AG04449 (cell line): ENCODE data around the gene CCDC34.

ENCODE experiments used
- CTCF ChIA-PET: fragments of 350-600 bp; formaldehyde crosslinking; extraction: SDS; loops from one replicate; lab custom pipeline; 2021; ENCODE audit warnings: antibody characterized with exemption; lab: Yijun Ruan, JAX
- POLR2A ChIA-PET: fragments of 400-600, 350-600 bp; formaldehyde crosslinking; extraction: SDS; loops from one replicate; lab custom pipeline; 2020; ENCODE audit warnings: antibody characterized with exemption, inconsistent platforms; lab: Yijun Ruan, JAX
- DNase-seq: peaks from one replicate; pipeline ENCODE4 v3.0.0-alpha.2; 2010; ENCODE audit warnings: low read depth, low spot score
- H3K4me3 ChIP-seq: 2 replicates; pipeline ENCODE4 v1.5.1; 2011; ENCODE audit warnings: low read depth, mild to moderate bottlenecking, control low read depth, low read length
- TF ChIP-seq, protein P1 (sequence below): IDR thresholded peaks from one replicate; pipeline ENCODE4 v1.5.1; 2011; ENCODE audit warnings: mild to moderate bottlenecking, moderate library complexity, low read length, control low read depth, inconsistent platforms; ENCODE audit not compliant: insufficient read depth; ENCODE audit errors: missing control alignments

Gene CCDC34

DNA sequence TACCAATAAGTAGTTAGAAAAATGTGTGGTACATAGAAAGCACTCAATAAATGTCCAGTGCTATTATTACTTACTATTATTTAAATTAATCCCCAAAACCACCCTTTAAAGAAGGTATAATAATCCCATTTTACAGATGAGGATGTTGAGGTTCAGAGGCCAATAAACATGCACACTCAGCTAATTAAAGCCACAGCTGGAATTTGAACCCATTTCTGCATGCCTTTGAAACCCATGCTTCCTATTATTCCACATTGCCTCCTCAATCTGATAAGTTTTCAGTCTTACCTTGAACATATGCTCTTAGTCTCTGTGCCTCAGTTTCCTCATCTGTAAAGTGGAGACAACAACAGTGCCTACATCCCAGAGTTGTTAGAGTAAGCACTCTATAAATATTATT, 52.8 kb downstream of the CCDC34 start:
- TF ChIP-seq, protein P1, sequence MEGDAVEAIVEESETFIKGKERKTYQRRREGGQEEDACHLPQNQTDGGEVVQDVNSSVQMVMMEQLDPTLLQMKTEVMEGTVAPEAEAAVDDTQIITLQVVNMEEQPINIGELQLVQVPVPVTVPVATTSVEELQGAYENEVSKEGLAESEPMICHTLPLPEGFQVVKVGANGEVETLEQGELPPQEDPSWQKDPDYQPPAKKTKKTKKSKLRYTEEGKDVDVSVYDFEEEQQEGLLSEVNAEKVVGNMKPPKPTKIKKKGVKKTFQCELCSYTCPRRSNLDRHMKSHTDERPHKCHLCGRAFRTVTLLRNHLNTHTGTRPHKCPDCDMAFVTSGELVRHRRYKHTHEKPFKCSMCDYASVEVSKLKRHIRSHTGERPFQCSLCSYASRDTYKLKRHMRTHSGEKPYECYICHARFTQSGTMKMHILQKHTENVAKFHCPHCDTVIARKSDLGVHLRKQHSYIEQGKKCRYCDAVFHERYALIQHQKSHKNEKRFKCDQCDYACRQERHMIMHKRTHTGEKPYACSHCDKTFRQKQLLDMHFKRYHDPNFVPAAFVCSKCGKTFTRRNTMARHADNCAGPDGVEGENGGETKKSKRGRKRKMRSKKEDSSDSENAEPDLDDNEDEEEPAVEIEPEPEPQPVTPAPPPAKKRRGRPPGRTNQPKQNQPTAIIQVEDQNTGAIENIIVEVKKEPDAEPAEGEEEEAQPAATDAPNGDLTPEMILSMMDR: no peak
- DNase-seq: no peak
- POLR2A ChIA-PET: no interaction called here
- H3K4me3 ChIP-seq: no peak overlapping the region
- CTCF ChIA-PET: interaction anchor here (5.8 kb wide), 1 partner anchor 14 kb away, joined by 86 read pairs; no protein-coding TSS in a partner anchor

DNA sequence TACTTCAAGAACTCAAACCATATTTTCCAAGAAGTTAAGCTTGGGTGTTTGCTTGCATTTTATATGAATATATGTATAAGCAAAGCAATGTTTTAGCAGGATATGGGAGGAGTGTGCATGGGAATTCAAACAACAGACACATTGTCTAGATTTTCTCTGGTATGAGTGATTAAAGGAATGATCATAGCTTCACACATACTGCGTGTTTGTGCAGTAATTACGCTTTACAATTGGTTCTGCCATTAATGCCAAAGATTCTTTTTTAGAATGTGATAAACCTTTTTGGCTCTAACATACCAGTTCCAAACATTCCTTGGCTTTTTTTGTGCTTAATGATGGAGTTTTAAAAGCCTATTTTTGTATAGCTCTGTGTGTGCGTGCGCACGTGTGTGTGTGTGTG, 54.0 kb downstream of the CCDC34 start:
- POLR2A ChIA-PET: interaction anchor here (0.7 kb wide), 1 partner anchor 156 kb away, joined by 3 read pairs; no protein-coding TSS in a partner anchor
- no peak overlapping the region for H3K4me3 ChIP-seq
- TF ChIP-seq, protein P1: no peak
- DNase-seq: peak; percentile 89
- CTCF ChIA-PET: interaction anchor here (0.7 to 5.8 kb wide), 3 partner anchors 13 to 177 kb away, joined by 3 to 86 read pairs (median 9); no protein-coding TSS in a partner anchor

DNA sequence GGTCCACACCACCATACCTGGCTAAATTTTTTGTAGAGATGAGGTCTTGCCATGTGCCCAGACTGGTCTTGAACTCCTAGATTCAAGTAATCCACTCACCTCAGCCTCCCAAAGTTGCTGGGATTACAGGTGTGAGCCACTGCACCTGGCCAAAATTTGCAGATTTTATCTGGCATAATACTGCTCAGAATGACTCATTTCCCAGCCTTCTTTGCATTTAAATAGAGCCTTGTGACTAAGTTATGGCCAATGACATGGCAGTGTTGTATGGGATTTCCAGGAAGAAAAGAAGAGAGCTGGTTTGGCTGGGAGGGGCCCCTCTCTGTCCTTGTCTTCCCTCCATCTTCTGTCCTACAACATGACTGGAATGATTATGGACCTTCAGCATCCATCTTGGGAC, 55.8 kb downstream of the CCDC34 start:
- no peak overlapping the region for H3K4me3 ChIP-seq
- DNase-seq: no peak
- ChIA-PET POLR2A (no interaction called here), CTCF (interaction anchor here (2.3 to 5.8 kb wide), 3 partner anchors 11 to 192 kb away, joined by 5 to 86 read pairs (median 9); no protein-coding TSS in a partner anchor)
- TF ChIP-seq, protein P1: no peak

DNA sequence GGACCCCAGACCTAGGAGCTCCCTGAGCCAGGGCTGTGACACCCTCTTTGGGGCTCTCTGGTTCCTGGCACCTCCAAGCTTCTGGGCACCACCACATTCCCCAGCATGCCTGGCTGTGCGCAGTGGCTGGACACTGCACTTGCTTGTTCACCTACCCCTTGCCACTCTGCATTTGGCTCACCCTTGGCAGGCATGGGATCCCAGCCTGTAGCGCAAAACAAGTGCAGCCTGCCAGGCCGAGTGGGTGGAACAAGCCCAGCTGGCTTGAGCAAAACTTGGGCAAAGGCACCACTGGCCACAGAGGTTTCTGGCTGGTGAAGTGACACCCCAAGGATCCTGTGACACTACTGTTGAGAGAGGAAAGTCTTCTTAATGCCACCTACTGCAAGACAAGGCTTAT, 57.3 kb downstream of the CCDC34 start:
- no peak overlapping the region for H3K4me3 ChIP-seq
- TF ChIP-seq, protein P1: no peak
- no peak for DNase-seq
- ChIA-PET CTCF (interaction anchor here (1.5 to 5.8 kb wide), 4 partner anchors 10 to 194 kb away, joined by 5 to 86 read pairs (median 8); no protein-coding TSS in a partner anchor), POLR2A (no interaction called here)

DNA sequence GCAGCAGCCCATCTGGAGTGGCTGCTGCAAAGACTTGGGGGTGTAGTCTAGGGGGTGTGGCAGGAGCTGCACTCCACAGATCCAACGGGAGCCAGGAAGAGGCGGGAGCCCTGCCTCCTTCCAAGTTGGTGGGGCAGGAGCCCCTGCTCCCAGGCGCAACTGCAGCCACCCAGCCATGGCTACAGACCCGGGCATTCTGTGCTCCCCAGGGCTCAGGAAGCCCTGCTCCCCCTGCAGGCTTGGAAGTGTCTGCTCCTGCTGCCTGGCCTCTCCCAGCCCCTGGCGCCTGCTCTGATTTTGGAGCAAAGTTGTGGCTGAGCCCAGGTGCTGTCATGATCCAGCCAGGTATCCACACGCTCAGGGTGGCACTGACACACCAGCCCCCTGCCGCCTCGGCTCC, 58.5 kb downstream of the CCDC34 start:
- H3K4me3 ChIP-seq: no peak overlapping the region
- TF ChIP-seq, protein P1: no peak
- POLR2A ChIA-PET: no interaction called here
- CTCF ChIA-PET: interaction anchor here (1.0 to 4.0 kb wide), 2 partner anchors 8 to 182 kb away, joined by 3 to 11 read pairs; no protein-coding TSS in a partner anchor
- DNase-seq: no peak

DNA sequence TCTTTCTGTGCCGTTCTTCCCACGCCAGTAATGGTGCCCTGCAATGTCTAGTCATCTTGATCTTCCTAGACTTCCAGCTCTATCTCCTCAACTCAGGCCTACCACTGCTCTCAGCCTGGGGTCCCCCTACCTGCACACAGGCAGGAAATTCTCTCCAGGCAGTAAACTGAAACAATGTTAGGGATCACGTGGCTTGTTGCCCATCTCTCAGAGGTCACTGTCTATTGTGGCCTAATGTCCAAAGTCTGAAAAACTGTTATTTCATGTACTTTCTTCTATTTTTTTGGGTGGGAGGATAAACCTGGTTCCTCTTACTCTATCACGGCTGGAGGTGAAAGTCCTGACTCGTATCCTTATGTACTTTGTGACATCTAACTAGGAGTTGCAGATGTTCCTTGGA, 59.1 kb downstream of the CCDC34 start:
- POLR2A ChIA-PET: no interaction called here
- CTCF ChIA-PET: interaction anchor here (1.0 to 4.0 kb wide), 2 partner anchors 8 to 182 kb away, joined by 3 to 11 read pairs; no protein-coding TSS in a partner anchor
- TF ChIP-seq, protein P1: no peak
- H3K4me3 ChIP-seq: no peak overlapping the region
- no peak for DNase-seq
